Coronary artery (tissue), 2 donors: ENCODE results near the gene PDZRN3.

Experiments
- DNase-seq: peaks from one replicate; pipeline ENCODE4 v3.0.0-alpha.2; 2017; ENCODE audit warnings: low spot score
- H3K27ac ChIP-seq, 2 donors: fragments of 200-600 bp; sonication (generic); one replicate each; pipeline ENCODE4 v1.5.1; 2016 to 2019
- H3K4me3 ChIP-seq: fragments of 200-600 bp; sonication (generic); 2 replicates; pipeline ENCODE4 v1.5.1; 2016; ENCODE audit warnings: mild to moderate bottlenecking, moderate library complexity
- CTCF ChIP-seq: fragments of 200-600 bp; sonication (generic); IDR thresholded peaks from one replicate; pipeline ENCODE4 v1.5.1; 2019; ENCODE audit warnings: antibody characterized with exemption

The PDZRN3 gene

GRCh38 chr3:73653351-73653750 is 28.6 kb upstream of the PDZRN3 start:
- H3K27ac ChIP-seq = no peak overlapping the region
- DNase-seq = no peak

GRCh38 chr3:73652896-73653295 is 28.2 kb upstream of the PDZRN3 start:
- DNase-seq = no peak
- Histone ChIP-seq H3K27ac (no peak overlapping the region), H3K4me3 (no peak overlapping the region)
- no peak for TF ChIP-seq CTCF

More at GRCh38 chr3:73653351-73653750, 28.6 kb upstream of the PDZRN3 start:
- H3K4me3 ChIP-seq = no peak overlapping the region
- TF ChIP-seq CTCF = no peak

- TF ChIP-seq CTCF = no peak
- DNase-seq = no peak
- Histone ChIP-seq H3K27ac (peak overlapping the region; percentile 25 to 63), H3K4me3 (no peak overlapping the region)
These were observed 12.3 kb upstream of the PDZRN3 start for GRCh38 chr3:73637042-73637441.

GRCh38 chr3:73635254-73635653 is 10.5 kb upstream of the PDZRN3 start:
- H3K27ac ChIP-seq = no peak overlapping the region

GRCh38 chr3:73633916-73634344 is 9.2 kb upstream of the PDZRN3 start:
- DNase-seq = no peak
- no peak overlapping the region for H3K4me3 ChIP-seq
- no peak overlapping the region for H3K27ac ChIP-seq
- no peak for TF ChIP-seq CTCF

More at GRCh38 chr3:73635254-73635653, 10.5 kb upstream of the PDZRN3 start:
- DNase-seq = no peak
- no peak for TF ChIP-seq CTCF
- H3K4me3 ChIP-seq = no peak overlapping the region

- Histone ChIP-seq H3K27ac (no peak overlapping the region), H3K4me3 (no peak overlapping the region)
- TF ChIP-seq CTCF = no peak
- no peak for DNase-seq
These were observed 8.7 kb upstream of the PDZRN3 start for GRCh38 chr3:73633453-73633852.

- Histone ChIP-seq H3K27ac (no peak overlapping the region), H3K4me3 (peak overlapping the region; percentile 84)
- TF ChIP-seq CTCF = no peak
- no peak for DNase-seq
These were observed 1.4 kb upstream of the PDZRN3 start for GRCh38 chr3:73626106-73626505.
